ENCODE results near the gene MYBPHL. TPM values are rescaled to one million over a fixed set of nuclear protein-coding genes. Genes with fewer than 3 reads are reported as not detected.
A peak's percentile ranks its signal among the peaks of the same experiment; 100 is the strongest.

Gene MYBPHL
- total and polyA plus RNA-seq, 12 donors, result 0.23 to 2.7 (median 0.51) TPM; not detected in 1

GRCh38 chr1:109248797-109249629, 57.8 kb downstream of the MYBPHL start, which contains the start of gene CELSR2:
CELSR2 (plus strand) TSS chr1:109249539; CDS start chr1:109250080, 541 bp downstream.
- Histone ChIP-seq H3K36me3 (no peaks in the 10 kb centered on the region), H3K4me3 (peak within 1 kb of the TSS in 9 of 10 donors; percentile 44 to 77 (median 57)), H3K9me3 (no peaks in the 10 kb centered on the region), H3K4me1 (peaks cover 6 to 23% (median 13%) of the 10 kb centered on the region in 9 donors), H3K27ac (no peak within 1 kb of the TSS), H3K27me3 (peaks cover 0 to 27% (median 8%) of the 10 kb centered on the region in 7 donors)
- intact Hi-C loops (cut with DNase I), result no loop called here
- no peak for TF ChIP-seq CTCF (IDR thresholded peaks at IDR 0.05)
- DNase-seq, result peak in 1 of 2 donors; percentile 68
- ATAC-seq, result peak; percentile 43 to 72 (median 66)
- 14 to 15% methylated on average over 49 of the region's 49 CpGs for WGBS, 2 donors

- Histone ChIP-seq H3K27ac (no peak overlapping the region), H3K9me3 (no peaks in the 10 kb centered on the region), H3K4me1 (peaks cover 0 to 17% (median 7%) of the 10 kb centered on the region in 9 donors), H3K36me3 (no peaks in the 10 kb centered on the region), H3K27me3 (peaks cover 0 to 27% (median 9%) of the 10 kb centered on the region in 7 donors), H3K4me3 (no peak overlapping the region)
- intact Hi-C loops (cut with DNase I), result no loop called here
- 96 to 97% methylated on average over 7 of the region's 7 CpGs for WGBS, 2 donors
- DNase-seq, result no peak
- no peak for TF ChIP-seq CTCF (IDR thresholded peaks at IDR 0.05)
- no peak for ATAC-seq
These were observed 58.4 kb downstream of the MYBPHL start for GRCh38 chr1:109248444-109248796.

- Histone ChIP-seq H3K36me3 (no peaks in the 10 kb centered on the region), H3K4me1 (peaks cover 0 to 13% (median 5%) of the 10 kb centered on the region in 9 donors), H3K9me3 (no peaks in the 10 kb centered on the region), H3K27me3 (peaks cover 0 to 27% (median 9%) of the 10 kb centered on the region in 7 donors), H3K27ac (no peak overlapping the region), H3K4me3 (no peak overlapping the region)
- no peak for DNase-seq
- WGBS, 2 donors, result 87 to 91% methylated on average over 8 of the region's 8 CpGs
- TF ChIP-seq CTCF (IDR thresholded peaks at IDR 0.05), result no peak
- no peak for ATAC-seq
- intact Hi-C loops (cut with DNase I), result no loop called here
These were observed 59.1 kb downstream of the MYBPHL start for GRCh38 chr1:109247401-109248365.

GRCh38 chr1:109246141-109246551, 60.7 kb downstream of the MYBPHL start:
- Histone ChIP-seq H3K9me3 (no peaks in the 10 kb centered on the region), H3K4me3 (no peak overlapping the region), H3K4me1 (peaks cover 2 to 25% (median 18%) of the 10 kb centered on the region in 9 donors), H3K27me3 (peaks cover 0 to 36% (median 9%) of the 10 kb centered on the region in 7 donors), H3K36me3 (no peaks in the 10 kb centered on the region), H3K27ac (no peak overlapping the region)
- no peak for TF ChIP-seq CTCF (IDR thresholded peaks at IDR 0.05)
- 87 to 92% methylated on average over 7 of the region's 7 CpGs for WGBS, 2 donors
- intact Hi-C loops (cut with DNase I), result no loop called here
- DNase-seq (no peak), ATAC-seq (no peak)

Measured in heart right ventricle (tissue), 16 donors.